Right lobe of liver (tissue), 4 donors: ENCODE data around the gene TRIM28.

ENCODE experiments used
- POLR2A ChIP-seq: fragments of 450-650 bp; IDR thresholded peaks from one replicate; pipeline ENCODE4 v1.6.1; 2017; ENCODE audit warnings: antibody characterized with exemption, mild to moderate bottlenecking
- TF ChIP-seq, protein P1 (sequence below), 4 donors: fragments of 200-600 bp in 3 of 4; fragments of 450-650 bp in 1 of 4; IDR thresholded peaks; one replicate each; pipeline versions ENCODE4 v1.5.1 to v1.8.0; 2016 to 2022; ENCODE audit warnings: antibody characterized with exemption in 4 of 4, mild to moderate bottlenecking in 2 of 4
- donor health status: DM: no; HTN: no; CAD: no.
- donor health status: DM: no; HTN: no; CAD: no.
- donor health status: DM: no; HTN: yes; CAD: no.

DNA sequence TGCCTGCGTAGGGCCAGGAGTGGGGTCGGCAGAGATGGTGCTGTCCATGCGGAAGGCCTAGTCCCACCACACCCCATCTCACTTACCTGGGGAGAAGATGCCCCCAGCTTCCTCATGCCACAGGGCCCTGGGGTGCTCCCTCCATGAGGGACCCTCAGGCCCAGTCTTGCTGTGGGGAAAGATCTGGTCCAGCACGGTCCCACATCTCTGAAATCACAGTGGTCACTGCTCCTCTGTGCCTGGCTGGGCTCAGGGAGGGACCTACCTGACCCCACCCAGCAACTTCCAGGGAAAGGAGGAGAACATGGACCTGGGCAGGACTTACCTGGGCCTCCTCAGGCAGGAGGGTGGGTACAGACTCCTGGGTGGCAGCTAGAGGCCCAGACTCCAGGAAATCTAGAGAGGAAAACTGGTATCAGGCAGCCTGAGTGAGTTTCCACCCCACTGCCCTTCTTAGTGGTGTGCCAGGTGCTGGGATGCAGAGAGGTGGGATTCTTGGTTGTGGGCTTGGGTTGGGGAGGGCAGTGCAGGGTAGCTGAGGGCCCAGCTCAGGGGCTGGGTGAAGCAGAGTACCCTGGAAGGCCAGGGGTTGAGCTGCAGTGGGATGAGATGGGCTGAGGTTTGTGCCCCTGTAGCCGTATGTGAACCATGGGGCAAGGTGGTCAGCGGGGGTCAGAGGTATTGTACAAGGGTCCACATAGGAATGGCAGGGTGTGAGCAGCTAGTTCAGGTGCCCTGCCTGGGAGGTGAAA, 25.5 kb downstream of the TRIM28 start:
- TF ChIP-seq, protein P1, sequence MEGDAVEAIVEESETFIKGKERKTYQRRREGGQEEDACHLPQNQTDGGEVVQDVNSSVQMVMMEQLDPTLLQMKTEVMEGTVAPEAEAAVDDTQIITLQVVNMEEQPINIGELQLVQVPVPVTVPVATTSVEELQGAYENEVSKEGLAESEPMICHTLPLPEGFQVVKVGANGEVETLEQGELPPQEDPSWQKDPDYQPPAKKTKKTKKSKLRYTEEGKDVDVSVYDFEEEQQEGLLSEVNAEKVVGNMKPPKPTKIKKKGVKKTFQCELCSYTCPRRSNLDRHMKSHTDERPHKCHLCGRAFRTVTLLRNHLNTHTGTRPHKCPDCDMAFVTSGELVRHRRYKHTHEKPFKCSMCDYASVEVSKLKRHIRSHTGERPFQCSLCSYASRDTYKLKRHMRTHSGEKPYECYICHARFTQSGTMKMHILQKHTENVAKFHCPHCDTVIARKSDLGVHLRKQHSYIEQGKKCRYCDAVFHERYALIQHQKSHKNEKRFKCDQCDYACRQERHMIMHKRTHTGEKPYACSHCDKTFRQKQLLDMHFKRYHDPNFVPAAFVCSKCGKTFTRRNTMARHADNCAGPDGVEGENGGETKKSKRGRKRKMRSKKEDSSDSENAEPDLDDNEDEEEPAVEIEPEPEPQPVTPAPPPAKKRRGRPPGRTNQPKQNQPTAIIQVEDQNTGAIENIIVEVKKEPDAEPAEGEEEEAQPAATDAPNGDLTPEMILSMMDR (IDR thresholded peaks at IDR 0.05), result no peak
- no peak for TF ChIP-seq POLR2A
